ENCODE measurements around the gene KRTDAP. TPM values are rescaled to one million over a fixed set of nuclear protein-coding genes. Genes with fewer than 3 reads are reported as not detected.
"Not testable (repeated sequence)": the region's sequence is repeated elsewhere in the genome, so short reads cannot be mapped to it uniquely, and the experiment has no call there.

The KRTDAP gene
- total RNA-seq, 3 donors from 2014 or later = not detected

DNA sequence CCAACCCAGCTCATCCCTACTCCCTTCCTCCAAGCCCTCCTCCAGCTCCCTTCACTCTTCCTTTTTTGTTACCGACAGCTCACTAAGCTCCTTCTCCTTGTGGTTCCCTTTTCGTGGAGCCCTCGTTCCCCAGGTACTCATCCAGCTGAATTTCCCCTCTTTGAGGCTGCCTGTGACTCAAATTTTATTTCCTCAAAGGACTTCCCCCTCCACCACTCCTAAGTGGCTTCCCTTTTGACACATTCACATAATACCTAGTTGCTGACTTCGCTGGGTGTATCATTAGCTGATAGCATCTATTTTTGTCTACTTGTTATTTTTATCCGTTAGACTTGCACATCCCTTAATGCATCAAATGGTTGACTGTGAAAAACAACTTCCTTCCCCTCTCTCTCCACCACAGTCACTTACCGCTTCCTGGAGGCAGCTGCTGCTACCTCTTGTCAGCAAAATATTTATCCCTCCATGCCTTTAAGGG lies 27.7 kb downstream of the KRTDAP start:
- intact Hi-C loops (cut with DNase I; ENCODE audit: low total_unique reads) = no loop called here
- Histone ChIP-seq H3K36me3 (no peaks in the 10 kb centered on the region), H3K27ac (no peak overlapping the region), H3K9me3 (no peaks in the 10 kb centered on the region), H3K4me3 (no peak overlapping the region), H3K27me3 (no peaks in the 10 kb centered on the region), H3K4me1 (no peaks in the 10 kb centered on the region)
- no peak for DNase-seq (ENCODE audit: low spot score in 2 of 2)
- TF ChIP-seq, protein P1, sequence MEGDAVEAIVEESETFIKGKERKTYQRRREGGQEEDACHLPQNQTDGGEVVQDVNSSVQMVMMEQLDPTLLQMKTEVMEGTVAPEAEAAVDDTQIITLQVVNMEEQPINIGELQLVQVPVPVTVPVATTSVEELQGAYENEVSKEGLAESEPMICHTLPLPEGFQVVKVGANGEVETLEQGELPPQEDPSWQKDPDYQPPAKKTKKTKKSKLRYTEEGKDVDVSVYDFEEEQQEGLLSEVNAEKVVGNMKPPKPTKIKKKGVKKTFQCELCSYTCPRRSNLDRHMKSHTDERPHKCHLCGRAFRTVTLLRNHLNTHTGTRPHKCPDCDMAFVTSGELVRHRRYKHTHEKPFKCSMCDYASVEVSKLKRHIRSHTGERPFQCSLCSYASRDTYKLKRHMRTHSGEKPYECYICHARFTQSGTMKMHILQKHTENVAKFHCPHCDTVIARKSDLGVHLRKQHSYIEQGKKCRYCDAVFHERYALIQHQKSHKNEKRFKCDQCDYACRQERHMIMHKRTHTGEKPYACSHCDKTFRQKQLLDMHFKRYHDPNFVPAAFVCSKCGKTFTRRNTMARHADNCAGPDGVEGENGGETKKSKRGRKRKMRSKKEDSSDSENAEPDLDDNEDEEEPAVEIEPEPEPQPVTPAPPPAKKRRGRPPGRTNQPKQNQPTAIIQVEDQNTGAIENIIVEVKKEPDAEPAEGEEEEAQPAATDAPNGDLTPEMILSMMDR (IDR thresholded peaks at IDR 0.05) = no peak
- TF ChIP-seq POLR2AphosphoS5 (IDR thresholded peaks at IDR 0.05) = peak in 1 of 3 donors; percentile 6

DNA sequence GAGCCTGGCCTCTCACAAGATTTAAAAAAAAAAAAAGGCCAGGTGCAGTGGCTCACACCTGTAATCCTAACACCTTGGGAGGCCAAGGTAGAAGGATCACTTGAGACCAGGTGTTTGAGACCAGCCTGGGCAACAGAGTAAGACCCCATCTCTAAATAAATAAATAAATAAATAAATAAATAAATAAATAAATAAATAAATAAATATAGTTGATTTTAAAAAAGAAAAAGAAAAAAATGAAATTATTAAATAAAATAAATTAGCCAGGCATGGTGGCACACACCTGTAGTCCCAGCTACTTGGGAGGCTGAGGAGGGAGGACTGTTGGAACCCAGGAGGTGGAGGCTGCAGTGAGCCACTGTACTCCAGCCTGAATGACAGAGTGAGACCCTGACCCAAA lies 28.5 kb downstream of the KRTDAP start:
- not testable (repeated sequence) for H3K4me1 ChIP-seq

DNA sequence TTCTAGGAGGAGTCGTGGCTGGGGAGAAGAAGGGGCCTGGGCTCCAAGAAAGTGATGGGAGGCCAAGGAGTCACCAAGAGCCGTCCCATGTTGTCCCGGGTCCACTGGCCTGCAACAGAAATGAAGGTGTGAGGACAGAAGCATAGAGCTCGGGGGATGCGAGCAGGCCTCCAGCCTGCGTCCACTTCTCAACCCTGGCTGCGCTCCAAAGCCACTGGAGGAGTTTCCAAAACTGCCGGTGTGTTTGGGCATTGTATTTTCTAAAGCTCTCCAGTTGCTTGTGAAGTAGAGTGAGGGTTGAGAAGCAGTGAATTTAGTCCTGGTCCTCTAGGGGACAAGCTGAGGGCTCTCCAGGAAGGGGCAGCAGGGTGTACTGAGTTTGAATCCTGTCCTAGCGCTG lies 29.2 kb downstream of the KRTDAP start:
- Histone ChIP-seq H3K36me3 (no peaks in the 10 kb centered on the region), H3K4me1 (no peaks in the 10 kb centered on the region), H3K27ac (no peak overlapping the region), H3K27me3 (no peaks in the 10 kb centered on the region), H3K9me3 (no peaks in the 10 kb centered on the region), H3K4me3 (no peak overlapping the region)
- intact Hi-C loops (cut with DNase I; ENCODE audit: low total_unique reads) = no loop called here
- TF ChIP-seq POLR2A (IDR thresholded peaks at IDR 0.05) (no peak), POLR2AphosphoS5 (IDR thresholded peaks at IDR 0.05) (no peak)
- TF ChIP-seq, protein P1 (IDR thresholded peaks at IDR 0.05) = no peak
- DNase-seq (ENCODE audit: low spot score in 2 of 2) = no peak

More for the DNA sequence above, 28.5 kb downstream of the KRTDAP start:
- H3K4me3 ChIP-seq; H3K27ac ChIP-seq; DNase-seq (ENCODE audit: low spot score in 2 of 2); H3K9me3 ChIP-seq; intact Hi-C loops (cut with DNase I; ENCODE audit: low total_unique reads); H3K36me3 ChIP-seq; H3K27me3 ChIP-seq: not testable (repeated sequence)

DNA sequence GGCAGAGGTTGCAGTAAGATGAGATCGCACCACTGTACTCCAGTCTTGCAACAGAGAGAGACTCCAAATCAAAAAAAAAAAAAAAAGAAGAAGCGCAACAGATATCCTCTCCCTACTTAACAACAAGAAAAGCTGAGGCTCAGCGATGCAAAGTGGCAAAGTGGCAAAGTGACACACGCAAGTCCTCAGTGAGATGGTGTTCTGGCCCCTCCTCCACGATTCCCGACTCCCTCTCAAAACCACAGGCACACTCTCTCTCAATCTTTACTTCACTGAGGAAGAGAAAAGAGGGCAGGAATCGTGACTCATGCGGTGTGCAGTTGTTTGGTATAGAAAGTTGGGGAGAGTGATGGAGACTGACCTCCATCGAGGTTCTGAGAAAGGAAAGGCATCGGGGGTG lies 29.7 kb downstream of the KRTDAP start:
- H3K36me3 ChIP-seq = no peaks in the 10 kb centered on the region
- no peak for TF ChIP-seq POLR2AphosphoS5 (IDR thresholded peaks at IDR 0.05)
- H3K27me3 ChIP-seq = no peaks in the 10 kb centered on the region
- intact Hi-C loops (cut with DNase I; ENCODE audit: low total_unique reads) = no loop called here
- H3K4me3 ChIP-seq = no peak overlapping the region
- H3K9me3 ChIP-seq = no peaks in the 10 kb centered on the region
- no peak overlapping the region for H3K27ac ChIP-seq
- DNase-seq (ENCODE audit: low spot score in 2 of 2) = no peak
- no peaks in the 10 kb centered on the region for H3K4me1 ChIP-seq

DNA sequence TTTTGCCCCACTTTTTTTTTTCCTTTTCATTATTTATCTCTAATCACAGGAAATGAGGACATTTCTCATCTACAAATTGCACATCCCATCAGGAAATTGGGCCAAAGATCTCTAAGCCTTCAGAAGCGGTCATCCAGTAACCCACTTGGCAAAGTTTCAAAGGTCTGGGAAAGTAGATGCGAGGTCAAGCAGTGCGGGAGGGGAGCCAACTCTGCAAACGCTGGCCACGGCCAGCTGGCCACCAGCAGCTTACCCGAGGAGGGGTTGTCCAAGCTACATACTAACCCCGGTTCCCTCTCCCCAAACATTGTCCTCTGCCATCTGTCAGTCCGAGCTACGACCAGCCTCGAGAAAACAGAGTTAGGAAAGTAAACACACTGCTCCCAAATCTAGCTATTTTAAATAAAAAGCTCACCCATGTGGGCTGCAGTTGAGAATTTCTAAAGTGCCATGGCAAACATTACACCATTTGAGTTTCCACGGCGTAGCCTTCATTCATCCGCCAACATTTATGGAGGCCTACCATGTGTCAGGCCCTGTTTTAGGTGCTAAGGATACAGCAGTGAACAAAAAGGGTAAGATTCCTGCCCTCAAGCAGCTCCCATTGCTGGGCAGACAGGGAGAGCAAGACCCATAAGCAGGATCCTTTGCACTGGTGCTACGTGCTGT lies 30.7 kb downstream of the KRTDAP start:
- peak overlapping the region; percentile 33 to 76 for H3K27ac ChIP-seq
- no peak overlapping the region for H3K4me3 ChIP-seq
- TF ChIP-seq POLR2A (IDR thresholded peaks at IDR 0.05) (no peak), POLR2AphosphoS5 (IDR thresholded peaks at IDR 0.05) (no peak)
- TF ChIP-seq, protein P1 (IDR thresholded peaks at IDR 0.05) = no peak

DNA sequence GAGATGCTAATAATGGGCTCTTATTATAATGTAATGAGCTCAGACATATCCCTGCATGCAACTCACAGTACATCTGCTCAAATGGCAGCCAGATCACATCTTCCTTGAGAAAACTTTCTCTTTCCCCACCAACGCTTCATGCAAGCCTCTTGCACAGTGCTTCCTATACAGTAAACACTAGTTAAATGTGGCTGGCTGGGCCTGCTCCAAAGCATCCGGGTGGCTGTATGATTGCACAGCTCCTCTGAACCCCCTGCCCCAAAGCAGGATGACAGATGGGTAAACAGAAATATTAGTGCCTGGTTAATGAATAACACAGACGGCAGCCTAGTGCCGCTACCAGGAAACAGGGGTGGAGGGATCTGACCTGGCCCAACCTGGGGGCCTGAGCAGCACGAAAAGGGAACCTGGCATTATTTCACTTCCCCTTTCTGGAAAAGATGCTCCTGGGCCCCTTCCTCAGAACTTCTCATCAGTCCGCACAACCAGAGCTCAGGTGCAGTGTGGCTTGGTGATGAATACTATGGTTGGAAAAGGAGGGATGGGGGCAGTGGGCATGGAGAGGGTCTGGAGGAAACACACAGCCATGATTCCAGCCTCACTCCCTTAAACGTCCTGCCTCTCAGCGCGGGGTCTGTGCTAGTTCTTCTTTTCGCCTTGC lies 31.4 kb downstream of the KRTDAP start:
- H3K27me3 ChIP-seq = no peaks in the 10 kb centered on the region
- no peaks in the 10 kb centered on the region for H3K9me3 ChIP-seq
- no peaks in the 10 kb centered on the region for H3K4me1 ChIP-seq
- no peak for TF ChIP-seq POLR2AphosphoS5 (IDR thresholded peaks at IDR 0.05)
- no peaks in the 10 kb centered on the region for H3K36me3 ChIP-seq
- intact Hi-C loops (cut with DNase I; ENCODE audit: low total_unique reads) = no loop called here
- peak overlapping the region; percentile 33 to 76 for H3K27ac ChIP-seq
- DNase-seq (ENCODE audit: low spot score in 2 of 2) = no peak
- no peak overlapping the region for H3K4me3 ChIP-seq

More for the DNA sequence above, 30.7 kb downstream of the KRTDAP start:
- DNase-seq (ENCODE audit: low spot score in 2 of 2) = no peak
- no peaks in the 10 kb centered on the region for H3K9me3 ChIP-seq
- H3K36me3 ChIP-seq = no peaks in the 10 kb centered on the region
- intact Hi-C loops (cut with DNase I; ENCODE audit: low total_unique reads) = no loop called here
- H3K27me3 ChIP-seq = no peaks in the 10 kb centered on the region
- H3K4me1 ChIP-seq = no peaks in the 10 kb centered on the region

All from breast epithelium (tissue), 4 donors.